Measurements from ENCODE around the gene NKAIN4.

Gene NKAIN4

GRCh38 chr20:63244468-63244867 lies 9.8 kb downstream of the NKAIN4 start:
- no peak for TF ChIP-seq CREB1 (IDR thresholded peaks at IDR 0.05; ENCODE audit: low read depth)
- TF ChIP-seq, protein P1, sequence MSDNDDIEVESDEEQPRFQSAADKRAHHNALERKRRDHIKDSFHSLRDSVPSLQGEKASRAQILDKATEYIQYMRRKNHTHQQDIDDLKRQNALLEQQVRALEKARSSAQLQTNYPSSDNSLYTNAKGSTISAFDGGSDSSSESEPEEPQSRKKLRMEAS (IDR thresholded peaks at IDR 0.05) = no peak
- TF ChIP-seq TCF12 (IDR thresholded peaks at IDR 0.05; ENCODE audit: low read depth) = no peak
- TF ChIP-seq, protein P2, sequence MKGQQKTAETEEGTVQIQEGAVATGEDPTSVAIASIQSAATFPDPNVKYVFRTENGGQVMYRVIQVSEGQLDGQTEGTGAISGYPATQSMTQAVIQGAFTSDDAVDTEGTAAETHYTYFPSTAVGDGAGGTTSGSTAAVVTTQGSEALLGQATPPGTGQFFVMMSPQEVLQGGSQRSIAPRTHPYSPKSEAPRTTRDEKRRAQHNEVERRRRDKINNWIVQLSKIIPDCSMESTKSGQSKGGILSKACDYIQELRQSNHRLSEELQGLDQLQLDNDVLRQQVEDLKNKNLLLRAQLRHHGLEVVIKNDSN (IDR thresholded peaks at IDR 0.05) = no peak
- no peak for TF ChIP-seq RAD21 (IDR thresholded peaks at IDR 0.05; ENCODE audit: low read depth)
- TF ChIP-seq EP300 (IDR thresholded peaks at IDR 0.05; ENCODE audit: borderline replicate concordance) = no peak
- TF ChIP-seq YY1 (IDR thresholded peaks at IDR 0.05; ENCODE audit: low read depth) = no peak
- TF ChIP-seq TEAD4 (IDR thresholded peaks at IDR 0.05) = no peak
- TF ChIP-seq TAF1 (IDR thresholded peaks at IDR 0.05; ENCODE audit: low read depth) = no peak
- no peak for TF ChIP-seq CEBPB (IDR thresholded peaks at IDR 0.05)
- TF ChIP-seq REST (IDR thresholded peaks at IDR 0.05; ENCODE audit: low read depth) = no peak
- no peak for TF ChIP-seq EGR1 (IDR thresholded peaks at IDR 0.05)
- TF ChIP-seq NFIC (IDR thresholded peaks at IDR 0.05) = no peak

DNA sequence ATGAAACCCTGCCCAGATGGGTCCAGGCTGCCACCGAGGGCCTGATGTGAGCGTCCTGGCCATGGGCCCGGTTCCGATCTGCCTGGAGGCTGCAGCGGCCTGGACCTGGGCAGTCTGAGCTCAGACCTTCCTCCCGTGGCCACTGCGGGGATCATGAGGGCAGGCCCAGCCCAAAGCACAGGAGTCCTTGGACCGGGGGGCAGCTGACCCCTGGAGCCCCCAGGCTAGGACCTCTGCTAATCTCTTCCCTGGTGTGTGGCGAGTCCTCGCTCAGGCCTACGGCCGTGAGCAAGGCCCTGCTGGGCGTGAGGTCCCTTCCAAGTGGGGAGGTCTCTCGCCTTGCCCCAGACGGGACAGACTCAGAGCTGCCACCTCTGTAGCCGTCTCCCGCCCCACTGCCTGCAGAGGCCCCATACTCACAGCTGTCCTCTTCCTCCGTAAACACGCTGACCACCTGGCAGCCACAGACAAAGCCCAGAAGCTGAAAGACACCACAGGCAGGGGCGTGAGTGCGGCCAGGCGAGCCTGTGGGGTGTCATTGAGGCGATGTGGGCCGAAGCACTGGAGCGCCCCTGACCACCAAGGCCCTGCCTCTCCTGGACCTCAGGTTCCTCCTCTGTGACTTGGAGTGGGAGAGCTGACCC lies 10.5 kb downstream of the NKAIN4 start:
- TF ChIP-seq TCF12 (IDR thresholded peaks at IDR 0.05; ENCODE audit: low read depth) (no peak), CREB1 (IDR thresholded peaks at IDR 0.05; ENCODE audit: low read depth) (no peak), EP300 (IDR thresholded peaks at IDR 0.05; ENCODE audit: borderline replicate concordance) (no peak), FOXM1 (IDR thresholded peaks at IDR 0.05; ENCODE audit: borderline replicate concordance, low read depth) (no peak)

DNA sequence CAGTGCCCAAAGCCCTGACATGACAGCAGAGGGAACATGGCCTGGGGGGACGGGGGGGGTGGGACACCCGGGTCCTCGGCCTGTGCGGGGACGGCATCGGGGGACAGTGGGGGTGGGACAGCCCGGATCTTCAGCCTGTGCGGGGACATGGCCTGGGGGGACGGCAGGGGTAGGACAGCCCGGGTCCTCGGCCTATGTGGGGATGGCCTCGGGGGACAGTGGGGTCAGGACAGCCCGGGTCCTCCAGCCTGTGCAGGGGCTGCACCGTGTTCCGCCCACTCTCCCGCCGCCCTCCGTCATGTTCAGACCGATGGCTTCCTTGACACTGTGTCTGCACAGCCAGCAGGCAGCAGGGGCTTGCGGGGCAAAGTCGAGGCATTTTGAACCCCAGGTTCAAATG lies 11.5 kb downstream of the NKAIN4 start:
- TF ChIP-seq YY1 (IDR thresholded peaks at IDR 0.05; ENCODE audit: low read depth) (no peak), ZBTB7A (IDR thresholded peaks at IDR 0.05; ENCODE audit: low read depth) (no peak)

DNA sequence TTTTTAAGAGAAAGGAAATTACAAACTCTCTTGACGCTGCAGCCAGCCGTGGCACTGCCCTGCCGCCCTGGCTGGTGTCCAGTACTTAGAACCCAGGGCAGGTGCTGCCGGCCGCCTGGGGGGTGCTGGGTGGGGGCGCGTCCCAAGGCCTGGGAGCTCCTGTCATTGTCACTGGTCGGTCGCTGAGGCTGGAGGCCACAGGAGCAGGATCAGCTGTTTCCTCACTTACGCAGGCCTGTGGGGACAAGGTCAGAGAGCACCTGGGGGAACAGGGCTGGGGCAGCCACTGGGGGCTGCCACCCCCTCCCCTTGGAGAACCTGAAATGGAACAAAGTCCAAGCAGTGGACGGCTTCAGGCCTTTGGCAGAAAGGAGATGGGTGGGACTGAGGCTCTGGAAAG lies 13.0 kb downstream of the NKAIN4 start:
- no peak for TF ChIP-seq ZBTB7A (IDR thresholded peaks at IDR 0.05; ENCODE audit: low read depth)
- TF ChIP-seq YY1 (IDR thresholded peaks at IDR 0.05; ENCODE audit: low read depth) = no peak
- TF ChIP-seq FOXM1 (IDR thresholded peaks at IDR 0.05; ENCODE audit: borderline replicate concordance, low read depth) = no peak
- no peak for TF ChIP-seq TEAD4 (IDR thresholded peaks at IDR 0.05)
- TF ChIP-seq, protein P1 (IDR thresholded peaks at IDR 0.05) = no peak
- TF ChIP-seq TAF1 (IDR thresholded peaks at IDR 0.05; ENCODE audit: low read depth) = no peak
- no peak for TF ChIP-seq CREB1 (IDR thresholded peaks at IDR 0.05; ENCODE audit: low read depth)

- no peak for TF ChIP-seq NFIC (IDR thresholded peaks at IDR 0.05)
- TF ChIP-seq CREB1 (IDR thresholded peaks at IDR 0.05; ENCODE audit: low read depth) = no peak
- TF ChIP-seq, protein P2 (IDR thresholded peaks at IDR 0.05) = no peak
- no peak for TF ChIP-seq RAD21 (IDR thresholded peaks at IDR 0.05; ENCODE audit: low read depth)
- TF ChIP-seq TEAD4 (IDR thresholded peaks at IDR 0.05) = no peak
- no peak for TF ChIP-seq TCF12 (IDR thresholded peaks at IDR 0.05; ENCODE audit: low read depth)
- TF ChIP-seq YY1 (IDR thresholded peaks at IDR 0.05; ENCODE audit: low read depth) = no peak
- TF ChIP-seq CEBPB (IDR thresholded peaks at IDR 0.05) = no peak
- no peak for TF ChIP-seq REST (IDR thresholded peaks at IDR 0.05; ENCODE audit: low read depth)
- TF ChIP-seq EGR1 (IDR thresholded peaks at IDR 0.05) = no peak
- no peak for TF ChIP-seq EP300 (IDR thresholded peaks at IDR 0.05; ENCODE audit: borderline replicate concordance)
- no peak for TF ChIP-seq TAF1 (IDR thresholded peaks at IDR 0.05; ENCODE audit: low read depth)
- TF ChIP-seq ZBTB7A (IDR thresholded peaks at IDR 0.05; ENCODE audit: low read depth) = no peak
- TF ChIP-seq FOXM1 (IDR thresholded peaks at IDR 0.05; ENCODE audit: borderline replicate concordance, low read depth) = no peak
Observed at GRCh38 chr20:63240004-63240403, 14.3 kb downstream of the NKAIN4 start.

GRCh38 chr20:63239431-63239830 lies 14.8 kb downstream of the NKAIN4 start:
- TF ChIP-seq RAD21 (IDR thresholded peaks at IDR 0.05; ENCODE audit: low read depth) = no peak
- TF ChIP-seq TCF12 (IDR thresholded peaks at IDR 0.05; ENCODE audit: low read depth) = no peak
- no peak for TF ChIP-seq EP300 (IDR thresholded peaks at IDR 0.05; ENCODE audit: borderline replicate concordance)
- no peak for TF ChIP-seq NFIC (IDR thresholded peaks at IDR 0.05)
- no peak for TF ChIP-seq ZBTB7A (IDR thresholded peaks at IDR 0.05; ENCODE audit: low read depth)
- no peak for TF ChIP-seq YY1 (IDR thresholded peaks at IDR 0.05; ENCODE audit: low read depth)
- TF ChIP-seq CREB1 (IDR thresholded peaks at IDR 0.05; ENCODE audit: low read depth) = no peak
- TF ChIP-seq FOXM1 (IDR thresholded peaks at IDR 0.05; ENCODE audit: borderline replicate concordance, low read depth) = no peak
- TF ChIP-seq TAF1 (IDR thresholded peaks at IDR 0.05; ENCODE audit: low read depth) = no peak
- TF ChIP-seq EGR1 (IDR thresholded peaks at IDR 0.05) = no peak
- TF ChIP-seq TEAD4 (IDR thresholded peaks at IDR 0.05) = no peak
